WTC11 (cell line): Measurements from ENCODE around the gene DNAJC3. TPM values are rescaled to one million over a fixed set of nuclear protein-coding genes. Genes with fewer than 3 reads are reported as not detected.
"Not testable (repeated sequence)": the region's sequence is repeated elsewhere in the genome, so short reads cannot be mapped to it uniquely, and the experiment has no call there.

Experiments
- ATAC-seq: fragments of 200-7000 bp; cut with Tn5 transposase; 2 replicates; pipeline ENCODE4 v1.10.0; 2021; ENCODE audit warnings: mild to moderate bottlenecking, moderate library complexity
- CTCF ChIA-PET: fragments of 300-600 bp; sonication (Branson Sonifier 250); formaldehyde crosslinking; loops from one replicate; lab custom pipeline; 2021; ENCODE audit warnings: antibody characterized with exemption; lab: Charles Lee
- POLR2A ChIA-PET: fragments of 350-600 bp; sonication (Branson Sonifier 250); formaldehyde crosslinking; loops from one replicate; lab custom pipeline; 2021; ENCODE audit warnings: antibody characterized with exemption; lab: Charles Lee
- DNase-seq: peaks from one replicate; pipeline ENCODE4 v3.0.0; 2021; ENCODE audit warnings: low spot score
- H3K27ac Mint-ChIP-seq: 2 replicates; pipeline ENCODE4 v1.8.0; 2021; ENCODE audit warnings: mixed read lengths
- H3K27me3 Mint-ChIP-seq: 2 replicates; pipeline ENCODE4 v1.8.0; 2021; ENCODE audit warnings: low read depth, mild to moderate bottlenecking, moderate library complexity, mixed read lengths
- H3K36me3 Mint-ChIP-seq: 2 replicates; pipeline ENCODE4 v1.8.0; 2021; ENCODE audit warnings: mixed read lengths
- H3K4me1 Mint-ChIP-seq: 2 replicates; pipeline ENCODE4 v1.8.0; 2022; ENCODE audit warnings: mixed read lengths
- H3K4me3 Mint-ChIP-seq: 2 replicates; pipeline ENCODE4 v1.8.0; 2021; ENCODE audit warnings: mild to moderate bottlenecking, moderate library complexity, mixed read lengths
- H3K9me3 Mint-ChIP-seq: 2 replicates; pipeline ENCODE4 v1.8.0; 2021; ENCODE audit warnings: mixed read lengths
- CBFB ChIP-seq: sonication (generic); formaldehyde crosslinking; IDR thresholded peaks from 2 replicates; pipeline ENCODE4 v1.8.1; 2022; ENCODE audit warnings: mild to moderate bottlenecking, low read depth, missing genetic modification reagents
- EMX1 ChIP-seq: fragments of 250-450 bp; sonication (Bioruptor Pico); IDR thresholded peaks from 2 replicates; pipeline ENCODE4 v1.8.0; 2021; ENCODE audit warnings: mild to moderate bottlenecking
- FOXK1 ChIP-seq: sonication (generic); formaldehyde crosslinking; IDR thresholded peaks from 2 replicates; pipeline ENCODE4 v1.8.0; 2022; ENCODE audit warnings: mild to moderate bottlenecking, moderate library complexity, missing genetic modification reagents
- HMGXB4 ChIP-seq: sonication (generic); formaldehyde crosslinking; IDR thresholded peaks from 2 replicates; pipeline ENCODE4 v1.8.1; 2023; ENCODE audit warnings: mild to moderate bottlenecking, moderate library complexity, missing genetic modification reagents
- MYBL2 ChIP-seq: sonication (generic); formaldehyde crosslinking; IDR thresholded peaks from 2 replicates; pipeline ENCODE4 v1.8.1; 2023; ENCODE audit warnings: mild to moderate bottlenecking, moderate library complexity, missing genetic modification reagents
- NFYB ChIP-seq: sonication (generic); formaldehyde crosslinking; conservative IDR thresholded peaks from 2 replicates; pipeline ENCODE4 v1.8.0; 2022; ENCODE audit warnings: low read depth, missing genetic modification reagents
- OVOL2 ChIP-seq: fragments of 250-450 bp; sonication (Bioruptor Pico); IDR thresholded peaks from 2 replicates; pipeline ENCODE4 v1.9.0; 2021; ENCODE audit warnings: mild to moderate bottlenecking, borderline replicate concordance
- PRRX2 ChIP-seq: fragments of 250-450 bp; sonication (Bioruptor Pico); IDR thresholded peaks from 2 replicates; pipeline ENCODE4 v1.8.0; 2021; ENCODE audit warnings: mild to moderate bottlenecking
- ZNF121 ChIP-seq: sonication (generic); formaldehyde crosslinking; IDR thresholded peaks from 2 replicates; pipeline ENCODE4 v1.8.0; 2023; ENCODE audit warnings: missing genetic modification reagents
- ZNF138 ChIP-seq: sonication (generic); formaldehyde crosslinking; conservative IDR thresholded peaks from 2 replicates; pipeline ENCODE4 v1.8.1; 2022; ENCODE audit warnings: mild to moderate bottlenecking, moderate library complexity, missing genetic modification reagents
- ZNF532 ChIP-seq: fragments of 250-450 bp; sonication (Bioruptor Pico); IDR thresholded peaks from 2 replicates; pipeline ENCODE4 v1.9.0; 2021; ENCODE audit warnings: mild to moderate bottlenecking, borderline replicate concordance
- total RNA-seq: library from RNA; stranded (reverse); gene quantifications from 3 replicates; pipeline ENCODE4 v1.2.3, GENCODE V29; 2021
- TF ChIP-seq, protein P1 (sequence below): sonication (generic); formaldehyde crosslinking; IDR thresholded peaks from 2 replicates; pipeline ENCODE4 v1.8.0; 2022; ENCODE audit warnings: mild to moderate bottlenecking, missing genetic modification reagents
- TF ChIP-seq, protein P2 (sequence below): sonication (generic); formaldehyde crosslinking; IDR thresholded peaks from 2 replicates; pipeline ENCODE4 v1.8.1; 2023; ENCODE audit warnings: mild to moderate bottlenecking, missing genetic modification reagents
- TF ChIP-seq, protein P3 (sequence below): fragments of 250-450 bp; sonication (Bioruptor Pico); IDR thresholded peaks from 2 replicates; pipeline ENCODE4 v2.1.2; 2022; ENCODE audit warnings: mild to moderate bottlenecking, moderate library complexity
- TF ChIP-seq, protein P4 (sequence below): sonication (generic); formaldehyde crosslinking; IDR thresholded peaks from 2 replicates; pipeline ENCODE4 v1.8.1; 2022; ENCODE audit warnings: missing genetic modification reagents, borderline replicate concordance
- TF ChIP-seq, protein P5 (sequence below): sonication (generic); formaldehyde crosslinking; IDR thresholded peaks from 2 replicates; pipeline ENCODE4 v1.8.0; 2022; ENCODE audit warnings: mild to moderate bottlenecking, missing genetic modification reagents

The DNAJC3 gene
- total RNA-seq, 1 experiment from 2014 or later, result 20.0 TPM

GRCh38 chr13:95734124-95734523 lies 57.2 kb downstream of the DNAJC3 start (continued):
- TF ChIP-seq, protein P1, sequence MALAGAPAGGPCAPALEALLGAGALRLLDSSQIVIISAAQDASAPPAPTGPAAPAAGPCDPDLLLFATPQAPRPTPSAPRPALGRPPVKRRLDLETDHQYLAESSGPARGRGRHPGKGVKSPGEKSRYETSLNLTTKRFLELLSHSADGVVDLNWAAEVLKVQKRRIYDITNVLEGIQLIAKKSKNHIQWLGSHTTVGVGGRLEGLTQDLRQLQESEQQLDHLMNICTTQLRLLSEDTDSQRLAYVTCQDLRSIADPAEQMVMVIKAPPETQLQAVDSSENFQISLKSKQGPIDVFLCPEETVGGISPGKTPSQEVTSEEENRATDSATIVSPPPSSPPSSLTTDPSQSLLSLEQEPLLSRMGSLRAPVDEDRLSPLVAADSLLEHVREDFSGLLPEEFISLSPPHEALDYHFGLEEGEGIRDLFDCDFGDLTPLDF (CRISPR knock-in tag), result no peak
- TF ChIP-seq NFYB (CRISPR knock-in tag) (no peak), ZNF138 (CRISPR knock-in tag) (no peak), MYBL2 (CRISPR knock-in tag) (no peak), PRRX2 (CRISPR knock-in tag) (no peak)
- TF ChIP-seq, protein P2, sequence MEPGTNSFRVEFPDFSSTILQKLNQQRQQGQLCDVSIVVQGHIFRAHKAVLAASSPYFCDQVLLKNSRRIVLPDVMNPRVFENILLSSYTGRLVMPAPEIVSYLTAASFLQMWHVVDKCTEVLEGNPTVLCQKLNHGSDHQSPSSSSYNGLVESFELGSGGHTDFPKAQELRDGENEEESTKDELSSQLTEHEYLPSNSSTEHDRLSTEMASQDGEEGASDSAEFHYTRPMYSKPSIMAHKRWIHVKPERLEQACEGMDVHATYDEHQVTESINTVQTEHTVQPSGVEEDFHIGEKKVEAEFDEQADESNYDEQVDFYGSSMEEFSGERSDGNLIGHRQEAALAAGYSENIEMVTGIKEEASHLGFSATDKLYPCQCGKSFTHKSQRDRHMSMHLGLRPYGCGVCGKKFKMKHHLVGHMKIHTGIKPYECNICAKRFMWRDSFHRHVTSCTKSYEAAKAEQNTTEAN (CRISPR knock-in tag), result no peak

DNA sequence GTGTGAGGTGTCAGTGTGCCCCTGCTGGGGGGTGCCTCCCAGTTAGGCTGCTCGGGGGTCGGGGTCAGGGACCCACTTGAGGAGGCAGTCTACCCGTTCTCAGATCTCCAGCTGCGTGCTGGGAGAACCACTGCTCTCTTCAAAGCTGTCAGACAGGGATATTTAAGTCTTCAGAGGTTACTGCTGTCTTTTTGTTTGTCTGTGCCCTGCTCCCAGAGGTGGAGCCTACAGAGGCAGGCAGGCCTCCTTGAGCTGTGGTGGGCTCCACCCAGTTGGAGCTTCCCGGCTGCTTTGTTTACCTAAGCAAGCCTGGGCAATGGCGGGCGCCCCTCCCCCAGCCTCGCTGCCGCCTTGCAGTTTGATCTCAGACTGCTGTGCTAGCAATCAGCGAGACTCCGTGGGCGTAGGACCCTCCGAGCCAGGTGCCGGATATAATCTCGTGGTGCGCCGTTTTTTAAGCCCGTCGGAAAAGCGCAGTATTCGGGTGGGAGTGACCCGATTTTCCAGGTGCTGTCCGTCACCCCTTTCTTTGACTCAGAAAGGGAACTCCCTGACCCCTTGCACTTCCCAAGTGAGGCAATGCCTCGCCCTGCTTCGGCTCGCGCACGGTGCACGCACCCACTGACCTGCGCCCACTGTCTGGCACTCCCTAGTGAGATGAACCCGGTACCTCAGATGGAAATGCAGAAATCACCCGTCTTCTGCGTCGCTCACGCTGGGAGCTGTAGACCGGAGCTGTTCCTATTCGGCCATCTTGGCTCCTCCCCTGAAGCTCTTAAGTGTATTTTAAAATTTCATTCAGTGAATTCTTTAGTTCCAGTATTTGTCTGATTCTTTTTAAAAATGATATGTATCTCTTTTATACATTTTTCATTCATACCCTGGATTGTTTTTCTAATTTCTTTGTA lies 63.4 kb downstream of the DNAJC3 start:
- H3K36me3 Mint-ChIP-seq, DNase-seq, POLR2A ChIA-PET, H3K27me3 Mint-ChIP-seq, ATAC-seq, H3K27ac Mint-ChIP-seq: not testable (repeated sequence)
- peak overlapping the region; percentile 53 for H3K4me3 Mint-ChIP-seq
- CTCF ChIA-PET, result interaction anchor here (1.0 kb wide), 1 partner anchor 116 kb away, joined by 3 read pairs; no protein-coding TSS in a partner anchor
- peaks cover 14% of the 10 kb centered on the region for H3K9me3 Mint-ChIP-seq
- H3K4me1 Mint-ChIP-seq, result peaks cover 16% of the 10 kb centered on the region

- peaks cover 14% of the 10 kb centered on the region for H3K9me3 Mint-ChIP-seq
- no peaks in the 10 kb centered on the region for H3K27me3 Mint-ChIP-seq
- ChIA-PET POLR2A (no interaction called here), CTCF (interaction anchor here (1.0 kb wide), 1 partner anchor 117 kb away, joined by 3 read pairs; no protein-coding TSS in a partner anchor)
- peak overlapping the region; percentile 53 for H3K4me3 Mint-ChIP-seq
- no peak for DNase-seq
- H3K36me3 Mint-ChIP-seq, result peaks cover 9% of the 10 kb centered on the region
- peak overlapping the region; percentile 23 for H3K27ac Mint-ChIP-seq
- no peak for ATAC-seq
- H3K4me1 Mint-ChIP-seq, result peaks cover 22% of the 10 kb centered on the region
- TF ChIP-seq, protein P3, sequence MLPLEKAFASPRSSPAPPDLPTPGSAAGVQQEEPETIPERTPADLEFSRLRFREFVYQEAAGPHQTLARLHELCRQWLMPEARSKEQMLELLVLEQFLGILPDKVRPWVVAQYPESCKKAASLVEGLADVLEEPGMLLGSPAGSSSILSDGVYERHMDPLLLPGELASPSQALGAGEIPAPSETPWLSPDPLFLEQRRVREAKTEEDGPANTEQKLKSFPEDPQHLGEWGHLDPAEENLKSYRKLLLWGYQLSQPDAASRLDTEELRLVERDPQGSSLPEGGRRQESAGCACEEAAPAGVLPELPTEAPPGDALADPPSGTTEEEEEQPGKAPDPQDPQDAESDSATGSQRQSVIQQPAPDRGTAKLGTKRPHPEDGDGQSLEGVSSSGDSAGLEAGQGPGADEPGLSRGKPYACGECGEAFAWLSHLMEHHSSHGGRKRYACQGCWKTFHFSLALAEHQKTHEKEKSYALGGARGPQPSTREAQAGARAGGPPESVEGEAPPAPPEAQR (CRISPR knock-in tag), result no peak
- TF ChIP-seq ZNF532 (CRISPR knock-in tag) (no peak), CBFB (CRISPR knock-in tag) (no peak), EMX1 (CRISPR knock-in tag) (no peak), FOXK1 (CRISPR knock-in tag) (no peak), HMGXB4 (no peak), OVOL2 (CRISPR knock-in tag) (no peak), ZNF121 (CRISPR knock-in tag) (no peak)
- TF ChIP-seq, protein P4, sequence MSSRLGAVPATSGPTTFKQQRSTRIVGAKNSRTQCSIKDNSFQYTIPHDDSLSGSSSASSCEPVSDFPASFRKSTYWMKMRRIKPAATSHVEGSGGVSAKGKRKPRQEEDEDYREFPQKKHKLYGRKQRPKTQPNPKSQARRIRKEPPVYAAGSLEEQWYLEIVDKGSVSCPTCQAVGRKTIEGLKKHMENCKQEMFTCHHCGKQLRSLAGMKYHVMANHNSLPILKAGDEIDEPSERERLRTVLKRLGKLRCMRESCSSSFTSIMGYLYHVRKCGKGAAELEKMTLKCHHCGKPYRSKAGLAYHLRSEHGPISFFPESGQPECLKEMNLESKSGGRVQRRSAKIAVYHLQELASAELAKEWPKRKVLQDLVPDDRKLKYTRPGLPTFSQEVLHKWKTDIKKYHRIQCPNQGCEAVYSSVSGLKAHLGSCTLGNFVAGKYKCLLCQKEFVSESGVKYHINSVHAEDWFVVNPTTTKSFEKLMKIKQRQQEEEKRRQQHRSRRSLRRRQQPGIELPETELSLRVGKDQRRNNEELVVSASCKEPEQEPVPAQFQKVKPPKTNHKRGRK (CRISPR knock-in tag), result no peak
- TF ChIP-seq, protein P5, sequence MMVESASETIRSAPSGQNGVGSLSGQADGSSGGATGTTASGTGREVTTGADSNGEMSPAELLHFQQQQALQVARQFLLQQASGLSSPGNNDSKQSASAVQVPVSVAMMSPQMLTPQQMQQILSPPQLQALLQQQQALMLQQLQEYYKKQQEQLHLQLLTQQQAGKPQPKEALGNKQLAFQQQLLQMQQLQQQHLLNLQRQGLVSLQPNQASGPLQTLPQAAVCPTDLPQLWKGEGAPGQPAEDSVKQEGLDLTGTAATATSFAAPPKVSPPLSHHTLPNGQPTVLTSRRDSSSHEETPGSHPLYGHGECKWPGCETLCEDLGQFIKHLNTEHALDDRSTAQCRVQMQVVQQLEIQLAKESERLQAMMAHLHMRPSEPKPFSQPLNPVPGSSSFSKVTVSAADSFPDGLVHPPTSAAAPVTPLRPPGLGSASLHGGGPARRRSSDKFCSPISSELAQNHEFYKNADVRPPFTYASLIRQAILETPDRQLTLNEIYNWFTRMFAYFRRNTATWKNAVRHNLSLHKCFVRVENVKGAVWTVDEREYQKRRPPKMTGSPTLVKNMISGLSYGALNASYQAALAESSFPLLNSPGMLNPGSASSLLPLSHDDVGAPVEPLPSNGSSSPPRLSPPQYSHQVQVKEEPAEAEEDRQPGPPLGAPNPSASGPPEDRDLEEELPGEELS (CRISPR knock-in tag), result no peak
- TF ChIP-seq, protein P1 (CRISPR knock-in tag), result no peak
Observed at GRCh38 chr13:95740979-95741320, 64.0 kb downstream of the DNAJC3 start.
